HCEC 1CT (cell line): Measurements from ENCODE around the gene HLX.
A peak's percentile ranks its signal among the peaks of the same experiment; 100 is the strongest.

ENCODE experiments used
- DNase-seq: peaks from one replicate; pipeline ENCODE4 v3.0.0-alpha.2; 2017

HLX gene, protein sequence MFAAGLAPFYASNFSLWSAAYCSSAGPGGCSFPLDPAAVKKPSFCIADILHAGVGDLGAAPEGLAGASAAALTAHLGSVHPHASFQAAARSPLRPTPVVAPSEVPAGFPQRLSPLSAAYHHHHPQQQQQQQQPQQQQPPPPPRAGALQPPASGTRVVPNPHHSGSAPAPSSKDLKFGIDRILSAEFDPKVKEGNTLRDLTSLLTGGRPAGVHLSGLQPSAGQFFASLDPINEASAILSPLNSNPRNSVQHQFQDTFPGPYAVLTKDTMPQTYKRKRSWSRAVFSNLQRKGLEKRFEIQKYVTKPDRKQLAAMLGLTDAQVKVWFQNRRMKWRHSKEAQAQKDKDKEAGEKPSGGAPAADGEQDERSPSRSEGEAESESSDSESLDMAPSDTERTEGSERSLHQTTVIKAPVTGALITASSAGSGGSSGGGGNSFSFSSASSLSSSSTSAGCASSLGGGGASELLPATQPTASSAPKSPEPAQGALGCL

DNA sequence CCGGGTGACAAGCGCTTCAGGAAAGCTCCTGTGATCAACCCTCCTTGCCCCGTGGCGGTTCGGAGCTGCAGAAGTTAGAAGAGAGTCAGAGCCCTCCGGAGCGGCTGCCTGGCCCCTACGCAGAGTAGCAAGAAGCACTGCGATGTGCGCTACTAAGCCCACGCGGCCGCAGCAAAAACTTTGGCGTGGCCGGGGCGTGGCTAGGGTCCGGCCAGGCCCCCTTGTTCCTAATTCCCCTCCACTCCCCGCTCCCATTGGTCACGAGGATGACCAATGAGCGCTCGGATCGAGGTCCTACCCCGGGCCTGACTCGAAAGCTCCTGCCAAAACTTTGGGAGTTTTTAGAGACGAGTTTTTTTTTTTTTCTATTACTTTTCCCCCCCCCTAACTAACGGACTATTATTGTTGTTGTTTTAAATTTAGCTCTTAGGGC lies at the start of gene HLX:
Gene HLX, plus strand, starts transcription at position 368 of the 433 bp plus-strand sequence. CDS start 415 bp downstream, outside the sequence.
- DNase-seq = peak; percentile 98

DNA sequence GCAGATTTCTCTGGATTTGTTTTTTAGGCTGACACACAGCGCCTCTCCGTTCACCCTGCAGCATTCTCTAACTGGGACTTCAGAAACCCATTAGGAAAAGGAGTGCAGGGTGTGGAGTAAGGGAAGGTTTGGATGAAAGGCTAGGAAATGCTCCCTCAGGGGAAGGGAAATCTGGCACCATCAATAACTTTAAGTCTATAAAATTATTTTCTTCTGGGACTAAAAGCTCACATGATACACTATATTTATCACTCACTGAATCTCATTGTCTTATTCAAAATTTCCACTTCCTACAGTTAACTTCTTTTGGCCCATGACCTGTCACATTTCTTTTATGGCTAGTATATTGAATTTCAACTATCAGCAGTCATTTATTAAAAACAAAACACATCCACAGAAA lies 45.8 kb upstream of the HLX start:
- no peak for DNase-seq

DNA sequence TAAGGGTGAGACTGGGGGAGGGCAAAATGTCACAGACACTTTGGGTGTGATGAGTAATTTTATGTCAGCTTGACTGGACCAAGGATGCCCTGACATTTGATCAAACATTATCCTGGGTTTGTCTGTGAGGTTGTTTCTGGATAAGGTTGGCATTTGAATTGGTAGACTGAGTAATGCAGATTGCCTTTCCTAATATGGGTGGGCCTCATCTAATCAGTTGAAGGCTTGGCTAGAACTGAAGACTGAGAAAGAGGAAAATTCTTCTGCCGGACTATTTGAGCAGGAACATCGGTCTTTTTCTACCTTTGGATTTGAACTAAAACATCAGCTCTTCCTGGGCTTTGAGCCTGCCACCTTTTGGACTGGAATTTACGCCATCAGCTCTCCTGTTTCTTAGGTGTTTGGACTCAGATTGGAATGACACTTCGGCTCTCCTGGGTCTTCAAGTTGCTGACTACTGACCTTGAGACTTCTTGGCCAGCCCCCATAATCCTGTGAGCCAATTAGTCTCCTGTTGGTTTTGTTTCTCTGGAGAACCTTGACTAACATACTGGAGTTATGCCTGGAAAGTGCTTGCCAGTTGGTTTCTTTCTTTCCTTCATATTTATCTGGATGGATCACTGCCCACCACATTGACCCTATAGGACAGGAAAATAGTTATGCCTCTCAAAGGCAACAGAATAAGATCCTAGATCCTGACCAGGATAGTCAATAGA lies 44.9 kb upstream of the HLX start:
- no peak for DNase-seq

DNA sequence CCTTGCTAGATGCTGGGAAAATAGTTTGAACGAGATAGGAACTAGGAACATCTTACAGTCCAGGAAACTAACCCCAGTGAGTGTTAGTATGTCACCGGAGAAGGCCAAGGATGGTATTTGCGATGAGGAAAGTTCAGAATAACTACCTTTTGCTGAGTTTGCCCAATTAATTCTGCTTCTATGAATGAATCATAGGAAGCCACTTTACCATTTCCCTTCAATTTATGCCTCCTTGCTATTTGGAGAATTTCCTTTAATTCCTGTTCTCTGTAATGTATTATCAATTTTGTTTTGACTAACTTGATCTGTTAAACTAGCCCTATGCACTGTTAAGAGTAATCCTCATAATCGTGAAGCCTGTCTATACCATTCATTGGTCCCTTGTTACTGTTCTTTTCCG lies 40.7 kb upstream of the HLX start:
- no peak for DNase-seq

DNA sequence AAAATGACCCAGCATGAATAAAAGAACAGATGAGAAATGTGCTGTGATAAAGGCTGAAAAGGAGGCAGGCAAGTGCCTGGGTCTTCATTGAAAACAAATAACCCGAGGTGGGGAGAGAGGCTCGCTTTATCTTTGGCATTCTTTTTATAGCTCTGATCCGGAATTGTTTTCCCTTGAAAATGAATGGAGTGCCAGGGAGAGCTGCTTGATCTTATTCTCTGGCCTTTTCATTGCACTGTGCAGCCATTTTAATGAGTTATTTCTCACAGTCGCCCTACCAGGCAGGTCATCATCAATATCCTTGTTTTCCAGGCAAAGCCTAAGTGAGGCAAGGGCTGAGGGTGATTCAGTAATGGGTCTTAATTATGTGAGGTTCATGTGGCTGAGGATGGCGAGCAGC lies 39.8 kb upstream of the HLX start:
- DNase-seq = no peak

DNA sequence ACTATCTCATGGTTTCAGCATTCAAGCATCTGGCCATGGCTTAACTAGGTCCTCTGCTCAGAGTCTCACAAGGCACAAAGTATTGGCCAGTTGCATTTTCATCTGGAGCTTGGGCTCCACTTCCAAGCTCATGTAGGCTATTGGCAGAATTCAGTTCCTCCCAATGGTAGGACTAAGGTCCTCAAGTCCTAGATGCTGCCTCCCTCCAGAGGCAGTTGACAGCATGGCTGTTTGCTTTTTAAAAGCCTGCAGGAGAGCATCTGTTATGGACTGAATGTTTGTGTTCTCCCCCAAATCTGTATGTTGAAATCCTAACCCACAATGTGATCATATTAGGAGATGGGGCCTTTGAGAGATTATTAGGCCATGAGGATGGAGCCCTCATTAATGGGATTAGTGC lies 38.0 kb upstream of the HLX start:
- DNase-seq = peak; percentile 36

DNA sequence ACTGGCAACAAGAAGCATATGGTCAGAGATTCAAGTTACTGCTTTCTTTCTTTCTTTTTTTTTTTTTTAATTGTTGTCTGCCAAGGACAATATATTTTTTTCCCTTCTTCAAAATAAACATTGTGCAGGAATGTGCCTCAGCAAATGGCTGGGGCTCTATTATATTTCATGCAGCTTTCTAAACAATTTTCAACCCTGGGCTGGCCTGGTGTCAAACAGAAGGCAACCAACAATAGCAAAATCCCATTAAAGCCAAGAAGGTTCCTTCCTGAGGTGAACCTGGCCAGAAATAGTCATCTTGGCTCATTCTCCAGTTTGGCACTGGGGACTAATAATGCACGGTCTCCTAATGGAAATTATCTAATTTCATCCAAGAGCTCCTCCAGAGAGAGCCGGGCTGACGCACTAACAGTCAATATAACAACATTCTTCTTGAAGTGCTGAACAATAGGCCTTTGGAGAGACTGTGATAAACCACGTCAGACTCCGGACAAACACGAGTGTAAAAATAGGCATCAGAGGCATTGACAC lies 35.7 kb upstream of the HLX start:
- DNase-seq = no peak

DNA sequence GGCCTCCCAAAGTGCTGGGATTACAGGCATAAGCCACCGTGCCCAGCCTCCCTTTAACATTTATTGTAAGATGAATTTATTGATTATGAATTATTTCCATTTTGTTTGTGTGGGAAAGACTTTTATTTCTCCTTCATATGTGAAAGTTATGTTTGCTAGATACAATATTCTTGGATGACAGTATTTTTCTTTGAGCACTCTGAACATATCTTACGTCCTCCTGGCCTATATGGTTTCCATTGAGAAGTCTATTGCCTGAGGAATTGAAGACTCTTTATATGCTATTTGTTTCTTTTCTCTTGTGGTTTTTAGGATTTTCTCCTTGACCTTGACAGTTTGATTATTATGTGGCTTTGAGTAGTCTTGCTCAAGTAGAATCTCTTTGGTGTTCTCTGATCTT lies 26.8 kb upstream of the HLX start:
- no peak for DNase-seq

DNA sequence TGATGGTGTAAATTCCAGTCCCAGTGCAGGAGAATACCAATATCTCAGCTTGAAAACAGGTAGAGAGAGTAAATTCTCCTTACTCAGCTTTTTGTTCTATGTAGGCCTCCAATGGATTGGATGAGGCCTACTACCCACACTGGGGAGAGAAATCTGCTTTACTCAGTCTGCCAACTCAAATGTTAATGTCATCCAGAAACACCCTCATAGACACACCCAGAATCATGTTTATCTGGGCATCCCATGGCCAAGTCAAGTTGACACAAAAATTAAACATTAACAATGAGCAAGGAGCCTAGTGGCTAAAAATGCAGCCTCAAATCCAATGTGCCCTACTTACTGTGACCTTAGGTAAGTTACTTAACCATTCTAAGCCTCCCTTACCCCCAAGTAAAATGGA lies 6.9 kb upstream of the HLX start:
- no peak for DNase-seq

DNA sequence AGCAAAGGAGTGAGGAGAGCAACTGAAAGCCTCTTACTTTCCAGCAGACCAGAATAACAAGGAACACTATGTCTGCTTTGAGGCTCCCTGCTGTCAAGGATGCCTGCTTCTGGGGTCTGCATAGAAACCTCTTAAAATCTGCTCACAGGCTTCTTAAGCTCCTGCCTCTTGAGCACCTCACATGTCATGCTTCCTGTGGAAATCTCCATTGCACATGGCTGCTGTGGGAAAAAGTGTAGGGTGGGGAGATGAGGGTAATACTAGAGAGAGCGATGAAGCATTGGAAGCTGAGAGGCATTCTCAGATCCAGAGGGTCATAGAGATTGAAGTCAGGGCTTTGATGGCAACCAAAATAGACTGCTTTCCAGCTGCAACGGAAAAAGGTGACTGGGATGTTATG lies 6.2 kb upstream of the HLX start:
- no peak for DNase-seq

DNA sequence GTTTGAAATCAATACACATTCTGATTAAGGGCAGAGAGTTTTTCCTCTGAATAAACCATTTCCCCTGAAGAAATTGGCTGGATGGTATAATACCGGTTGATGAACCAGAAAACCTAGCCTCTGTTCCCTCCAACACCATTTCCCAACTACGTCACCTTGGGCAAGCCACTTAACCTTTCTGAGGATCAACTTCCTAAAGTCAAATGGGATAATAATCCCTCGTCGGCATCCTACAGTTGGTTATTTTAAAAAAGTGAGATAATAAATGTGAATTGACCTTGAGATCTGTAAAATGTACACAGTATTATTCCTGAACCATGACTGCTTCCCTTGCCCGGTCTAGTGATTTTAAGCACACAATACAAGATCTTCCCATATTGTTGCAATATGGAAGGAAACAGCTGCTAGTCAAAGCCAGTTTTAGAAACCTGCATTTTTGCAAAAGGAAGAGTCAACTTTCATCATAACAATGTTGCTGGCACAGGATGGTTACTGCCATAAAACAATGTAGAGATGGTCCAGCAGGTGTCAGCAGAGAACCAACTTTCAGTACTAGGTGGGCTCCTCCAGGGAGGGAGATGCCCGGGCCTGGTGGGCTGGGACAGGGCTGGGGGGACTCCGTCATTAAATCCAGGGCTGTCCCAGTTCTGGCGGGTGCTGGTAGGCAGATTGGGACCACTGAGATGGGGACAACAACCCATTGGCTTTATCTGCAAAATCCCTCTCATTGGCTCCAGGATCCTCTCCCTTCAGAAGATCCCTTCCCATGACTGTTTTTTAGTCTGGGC lies 5.2 kb upstream of the HLX start:
- DNase-seq = peak; percentile 56

DNA sequence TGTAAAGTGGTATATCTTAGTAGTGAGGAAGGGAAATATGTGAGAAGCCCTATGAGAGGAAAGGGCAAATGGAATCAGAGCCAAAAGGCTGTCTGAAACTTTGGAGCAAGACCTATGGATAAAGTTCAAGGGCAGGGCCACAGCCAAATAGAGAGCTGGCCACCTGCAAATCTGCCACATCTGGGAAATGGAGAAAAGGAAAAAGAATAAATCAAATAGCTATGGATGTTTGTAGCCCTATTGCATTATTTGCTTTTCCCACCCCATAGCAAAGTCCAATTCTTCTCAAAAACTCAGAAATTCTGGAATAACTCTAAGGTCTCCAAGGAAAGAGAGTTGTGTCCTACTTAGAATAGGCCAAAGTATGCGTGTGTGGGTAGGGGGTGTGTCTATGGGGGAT lies 4.0 kb upstream of the HLX start:
- no peak for DNase-seq

DNA sequence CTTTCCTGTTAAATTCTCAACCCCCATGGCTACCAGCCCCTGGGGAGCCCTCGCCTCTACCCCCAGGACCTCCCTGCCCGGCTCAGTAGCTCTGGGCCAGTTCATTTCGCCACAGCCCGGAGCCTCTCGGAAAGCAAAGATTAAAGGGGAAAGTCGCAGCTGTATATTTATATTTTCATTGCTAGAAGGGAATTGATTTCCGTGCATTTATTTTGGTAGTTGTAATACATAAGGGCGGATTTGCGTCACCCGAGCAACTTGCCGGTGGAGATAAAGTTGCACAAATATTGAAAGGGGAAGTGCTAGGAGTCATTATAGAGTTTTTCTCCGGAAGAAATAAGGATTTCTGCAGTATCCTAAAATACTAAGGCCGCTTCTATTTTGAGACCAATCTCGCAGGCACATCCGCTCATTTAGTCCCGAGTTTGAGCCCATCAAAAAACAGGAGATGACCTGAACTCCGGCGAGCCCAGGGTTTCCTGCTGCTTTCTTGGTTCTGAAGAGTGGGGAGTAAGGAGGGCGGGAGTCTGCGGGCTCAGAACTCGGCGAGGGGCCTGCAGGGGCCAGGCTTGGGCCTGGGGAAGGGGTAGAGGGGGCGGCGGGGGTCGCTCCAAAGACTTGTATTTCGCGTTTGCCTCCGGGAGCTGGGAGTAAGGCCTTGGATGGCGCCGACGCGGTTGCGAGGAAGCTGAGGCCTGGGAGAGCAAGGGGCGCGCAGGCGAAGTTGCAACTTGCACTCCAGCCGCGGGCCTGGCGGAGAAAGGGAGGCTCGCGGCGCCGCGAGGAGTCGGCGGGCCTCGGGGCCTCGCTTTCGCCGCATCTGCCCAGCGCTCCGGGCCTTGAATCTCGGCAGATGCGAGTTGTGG lies 2.5 kb upstream of the HLX start:
- DNase-seq = peak; percentile 72

DNA sequence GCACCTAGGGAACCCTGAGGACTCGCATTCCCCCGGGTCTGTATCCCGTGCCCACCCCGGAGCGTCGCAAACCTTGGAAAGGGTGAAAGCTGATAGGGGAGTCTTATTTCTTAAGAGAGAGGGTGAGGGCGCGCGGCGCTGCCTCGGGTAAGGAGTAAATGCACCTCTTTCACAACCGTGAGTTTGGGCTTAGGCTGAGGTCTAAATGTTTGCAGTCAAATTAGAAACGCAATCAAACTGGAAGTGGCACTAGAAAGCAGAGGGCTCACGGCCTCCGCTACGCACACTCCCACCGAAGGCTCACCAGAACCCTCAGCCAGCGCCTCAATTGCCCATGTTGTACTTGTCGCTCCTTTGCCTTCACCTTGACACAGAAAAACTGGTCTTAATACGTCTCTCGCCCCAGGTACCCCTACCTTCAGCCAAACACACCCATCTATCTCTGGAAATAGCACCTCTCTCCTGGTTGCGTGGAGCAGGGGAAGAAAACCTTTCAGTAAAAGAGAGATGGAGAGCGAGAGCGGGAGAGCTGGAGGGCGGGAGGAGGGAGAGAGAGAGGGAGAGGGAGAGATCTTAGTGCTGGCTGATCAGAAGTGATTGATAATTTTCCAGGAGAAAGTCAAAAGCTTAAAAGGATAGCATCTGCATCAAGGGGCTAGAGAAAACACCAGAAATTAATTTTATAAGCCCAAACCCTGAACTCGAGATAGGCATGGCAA lies 1.7 kb upstream of the HLX start:
- peak; percentile 49 for DNase-seq

DNA sequence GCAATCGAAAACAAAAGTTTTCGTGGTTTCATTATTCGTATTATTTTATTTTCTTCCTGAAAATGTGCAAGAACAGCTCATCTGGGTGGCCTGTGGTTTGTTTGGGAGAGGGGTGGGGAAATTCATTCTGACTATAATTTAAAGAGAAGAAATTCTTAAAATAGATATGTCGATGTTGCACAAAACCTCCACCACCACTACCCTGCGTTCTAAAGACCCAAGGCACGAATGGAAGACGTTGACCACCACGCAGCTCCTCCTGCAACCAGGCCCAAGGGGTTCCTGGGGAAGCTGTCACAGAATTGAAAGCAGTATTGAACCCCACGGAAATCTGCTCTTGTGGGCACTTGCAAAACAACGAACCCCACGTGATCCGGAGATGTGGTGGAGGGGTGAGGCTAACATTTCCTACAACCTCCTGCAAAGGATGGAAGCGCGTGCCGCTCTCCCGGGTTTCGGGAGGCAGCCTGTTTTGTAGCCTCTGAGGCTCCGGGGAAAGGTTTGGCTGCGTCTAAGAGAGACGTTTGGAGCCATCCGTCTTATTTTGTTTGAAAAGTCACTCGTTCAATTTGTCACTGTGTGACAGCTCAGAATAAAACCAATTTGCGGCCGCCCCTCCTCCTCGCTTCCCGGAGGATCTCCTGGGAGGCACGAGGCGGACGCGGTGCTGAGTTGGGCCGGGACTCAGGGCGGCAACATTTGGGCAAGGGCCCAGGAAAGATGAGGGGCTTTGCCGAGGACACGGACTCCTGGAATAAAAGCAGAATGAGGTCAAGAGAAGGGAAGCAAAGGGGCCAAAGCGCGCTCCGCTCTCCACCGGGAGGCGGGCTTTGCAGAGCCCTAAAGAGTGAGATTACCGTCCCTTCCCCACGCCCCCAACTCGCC lies 810 bp upstream of the HLX start:
- peak; percentile 73 for DNase-seq

DNA sequence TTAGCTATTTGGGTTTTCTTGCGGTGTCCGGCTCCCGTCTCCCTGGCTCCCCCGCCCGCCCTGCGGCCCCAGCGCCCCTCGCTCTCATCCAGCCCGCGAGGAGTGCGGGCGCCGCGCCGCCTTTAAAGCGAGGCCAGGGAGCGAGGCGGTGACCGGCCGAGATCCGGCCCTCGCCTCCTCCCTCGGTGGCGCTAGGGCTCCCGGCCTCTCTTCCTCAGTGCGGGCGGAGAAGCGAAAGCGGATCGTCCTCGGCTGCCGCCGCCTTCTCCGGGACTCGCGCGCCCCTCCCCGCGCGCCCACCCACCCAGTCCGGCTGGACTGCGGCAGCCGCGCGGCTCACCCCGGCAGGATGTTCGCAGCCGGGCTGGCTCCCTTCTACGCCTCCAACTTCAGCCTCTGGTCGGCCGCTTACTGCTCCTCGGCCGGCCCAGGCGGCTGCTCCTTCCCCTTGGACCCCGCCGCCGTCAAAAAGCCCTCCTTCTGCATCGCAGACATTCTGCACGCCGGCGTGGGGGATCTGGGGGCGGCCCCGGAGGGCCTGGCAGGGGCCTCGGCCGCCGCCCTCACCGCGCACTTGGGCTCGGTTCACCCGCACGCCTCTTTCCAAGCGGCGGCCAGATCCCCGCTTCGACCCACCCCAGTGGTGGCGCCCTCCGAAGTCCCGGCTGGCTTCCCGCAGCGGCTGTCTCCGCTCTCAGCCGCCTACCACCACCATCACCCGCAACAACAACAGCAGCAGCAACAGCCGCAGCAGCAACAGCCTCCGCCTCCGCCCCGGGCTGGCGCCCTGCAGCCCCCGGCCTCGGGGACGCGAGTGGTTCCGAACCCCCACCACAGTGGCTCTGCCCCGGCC lies 492 bp downstream of the HLX start:
- DNase-seq = peak; percentile 49

DNA sequence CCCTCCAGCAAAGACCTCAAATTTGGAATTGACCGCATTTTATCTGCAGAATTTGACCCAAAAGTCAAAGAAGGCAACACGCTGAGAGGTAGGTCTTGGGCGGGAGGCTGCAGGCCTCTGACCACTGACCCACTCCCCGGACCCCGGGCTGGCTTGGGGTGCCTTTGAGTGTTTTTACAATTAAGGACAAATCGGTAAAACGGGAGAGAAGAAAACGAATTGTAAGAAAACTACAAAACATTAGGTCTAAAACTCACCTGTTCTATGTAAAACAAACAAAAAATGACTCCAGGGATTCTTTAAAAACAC lies 1.1 kb downstream of the HLX start:
- DNase-seq = no peak

DNA sequence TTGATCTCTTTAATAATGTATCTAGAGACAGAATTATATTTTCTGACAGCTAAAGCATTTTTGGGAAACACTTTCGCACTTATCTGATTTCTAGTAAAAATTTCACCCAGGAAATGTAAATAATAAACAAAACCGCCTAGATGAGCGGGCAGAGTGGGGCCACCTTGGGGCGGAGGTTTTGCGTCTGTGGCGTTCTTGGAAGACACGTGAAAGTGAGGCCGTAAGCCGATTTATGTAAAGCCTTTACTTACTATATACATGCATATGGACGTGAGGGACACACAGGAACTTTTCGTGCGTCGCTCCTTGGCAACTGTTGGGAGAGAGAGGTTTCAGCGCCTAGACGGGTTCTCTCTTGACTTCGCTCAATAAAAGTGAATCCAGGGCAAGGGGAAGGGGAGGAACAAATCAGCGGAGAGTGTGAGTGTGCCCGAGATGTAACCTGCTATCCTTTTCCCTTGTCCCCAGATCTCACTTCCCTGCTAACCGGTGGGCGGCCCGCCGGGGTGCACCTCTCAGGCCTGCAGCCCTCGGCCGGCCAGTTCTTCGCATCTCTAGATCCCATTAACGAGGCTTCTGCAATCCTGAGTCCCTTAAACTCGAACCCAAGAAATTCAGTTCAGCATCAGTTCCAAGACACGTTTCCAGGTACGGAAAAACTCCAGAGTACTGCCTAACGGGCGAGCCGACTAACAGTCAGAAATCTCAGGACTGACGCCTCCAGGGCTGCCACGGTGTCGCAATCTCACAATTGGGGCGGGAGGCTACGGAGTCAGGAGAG lies 1.7 kb downstream of the HLX start:
- peak; percentile 87 for DNase-seq
